GM19455 (cell line): ENCODE measurements around the gene HNF1B.
"Not testable (repeated sequence)": the region's sequence is repeated elsewhere in the genome, so short reads cannot be mapped to it uniquely, and the experiment has no call there.

ENCODE experiments used
- ATAC-seq: cut with Tn5 transposase; IDR thresholded peaks from one replicate; pipeline ENCODE4 v1.9.1; 2021; ENCODE audit not compliant: unreplicated experiment

Gene HNF1B

DNA sequence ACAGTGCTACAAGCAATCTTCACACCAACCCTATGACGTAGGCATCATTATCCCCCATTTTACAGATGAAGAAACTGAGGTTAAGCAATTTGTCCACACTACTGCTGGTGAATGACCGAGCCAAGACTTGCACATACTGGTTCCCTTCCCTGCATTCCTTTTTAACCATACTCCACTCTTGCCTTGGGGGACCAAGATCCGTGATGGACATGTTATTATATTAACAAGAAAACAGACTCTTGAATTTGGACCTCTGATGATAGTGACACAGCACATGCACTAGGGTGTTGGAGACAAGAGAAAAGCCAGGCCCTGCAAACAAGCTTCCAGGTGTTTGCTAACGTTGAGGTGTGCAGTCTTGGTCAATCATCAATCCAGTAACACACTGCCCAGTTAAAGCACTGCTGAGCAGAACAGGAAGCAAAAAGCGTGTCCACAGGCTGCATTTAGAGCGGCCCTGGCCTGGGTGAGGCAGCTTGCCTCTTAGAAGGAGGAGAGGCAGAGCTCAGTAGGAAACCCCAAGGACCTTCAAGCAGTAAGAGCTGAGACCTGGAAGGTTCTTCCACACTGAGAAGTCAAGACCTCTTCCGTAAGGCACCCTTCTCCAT, 36.7 kb downstream of the HNF1B start:
- ATAC-seq, result no peak

DNA sequence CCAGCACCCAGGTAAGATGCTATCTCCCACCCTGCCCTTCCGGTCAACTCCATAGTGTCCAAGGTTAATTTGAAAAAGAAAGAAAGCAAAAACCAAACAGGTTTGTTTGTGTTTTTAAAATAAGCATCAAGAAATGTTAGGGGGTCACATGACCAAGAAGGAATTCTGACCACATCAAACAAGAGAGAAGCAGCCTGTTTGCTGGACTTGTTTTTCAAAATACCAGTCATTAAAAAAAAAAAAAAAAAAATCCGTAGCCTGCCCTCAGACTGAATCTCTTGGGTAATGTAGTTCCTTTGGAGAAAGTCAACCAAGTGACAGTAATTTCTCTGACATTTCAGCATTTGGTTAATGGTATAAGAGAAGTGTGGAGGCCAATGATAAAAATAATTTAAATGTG, 38.4 kb downstream of the HNF1B start:
- no peak for ATAC-seq

- no peak for ATAC-seq
These were observed 42.3 kb downstream of the HNF1B start for GRCh38 chr17:37702598-37702997.

- no peak for ATAC-seq
These were observed 43.4 kb downstream of the HNF1B start for GRCh38 chr17:37701496-37701898.

DNA sequence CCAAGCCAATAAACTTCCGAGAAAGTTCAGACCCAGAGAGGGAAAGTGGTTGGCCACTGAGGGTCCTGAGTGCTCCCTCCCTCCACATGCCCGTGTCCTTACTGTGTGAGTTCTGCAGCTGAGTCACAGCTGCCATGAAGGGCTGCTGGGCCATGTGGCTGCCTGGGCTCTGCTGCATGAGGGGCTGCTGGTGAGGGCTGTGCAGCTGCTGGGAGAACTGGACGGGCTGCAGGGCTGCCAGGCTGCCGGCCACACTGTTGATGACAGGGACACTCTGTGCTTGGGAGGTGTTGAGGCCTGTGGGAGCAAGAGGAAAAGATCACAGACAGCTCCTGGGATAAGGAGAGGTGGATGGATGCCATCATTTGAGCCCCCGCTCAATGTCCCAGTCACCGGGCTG, 44.0 kb downstream of the HNF1B start:
- ATAC-seq, result no peak

DNA sequence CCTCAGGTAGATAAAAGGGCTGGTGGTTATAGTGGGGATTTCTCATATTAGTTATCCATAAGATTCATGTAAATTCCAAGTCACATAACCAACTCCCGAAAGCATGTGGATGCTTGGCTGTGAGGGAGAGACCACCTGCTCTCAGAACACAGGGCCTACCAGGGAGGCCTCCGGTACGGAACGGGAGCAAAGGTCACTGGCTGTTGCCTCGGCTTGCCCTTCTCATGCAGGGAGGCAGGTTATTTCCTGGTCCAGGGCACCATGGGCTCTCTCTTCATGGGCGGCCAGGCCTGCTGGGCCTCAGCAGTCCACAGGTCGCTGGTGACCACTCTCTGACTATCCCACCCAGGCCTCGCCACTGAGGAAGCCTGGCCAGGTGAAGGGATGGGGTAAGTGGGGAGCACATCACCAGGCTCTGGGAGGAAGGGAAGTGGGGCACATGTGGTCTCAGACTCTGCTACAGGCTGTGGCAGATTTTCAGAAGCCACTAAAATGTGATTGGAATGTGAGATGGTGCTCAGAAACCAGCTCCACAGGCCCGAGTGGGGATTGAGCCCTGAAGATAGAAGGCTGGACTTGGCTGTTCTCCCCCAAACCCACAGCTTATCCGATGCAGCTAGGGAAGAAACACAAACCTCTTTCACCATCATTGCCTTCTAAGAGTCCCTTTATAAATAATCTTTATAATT, 45.4 kb downstream of the HNF1B start:
- ATAC-seq, result no peak

DNA sequence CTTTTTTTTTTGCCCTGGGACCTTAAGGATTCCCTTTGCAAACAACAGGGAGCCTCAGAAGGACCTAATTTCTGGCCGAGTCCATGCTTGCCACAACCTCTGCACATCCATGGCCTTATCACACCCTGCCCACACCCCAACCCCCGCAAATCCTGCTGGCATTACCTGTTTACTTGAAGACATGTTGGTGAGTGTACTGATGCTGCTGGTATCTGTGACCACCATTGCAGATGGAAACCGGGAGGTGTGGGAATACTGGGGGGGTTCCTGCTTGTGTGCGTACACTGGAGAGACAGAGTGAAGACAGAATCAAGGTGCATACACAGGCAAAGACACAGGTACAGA, 46.0 kb downstream of the HNF1B start:
- no peak for ATAC-seq

DNA sequence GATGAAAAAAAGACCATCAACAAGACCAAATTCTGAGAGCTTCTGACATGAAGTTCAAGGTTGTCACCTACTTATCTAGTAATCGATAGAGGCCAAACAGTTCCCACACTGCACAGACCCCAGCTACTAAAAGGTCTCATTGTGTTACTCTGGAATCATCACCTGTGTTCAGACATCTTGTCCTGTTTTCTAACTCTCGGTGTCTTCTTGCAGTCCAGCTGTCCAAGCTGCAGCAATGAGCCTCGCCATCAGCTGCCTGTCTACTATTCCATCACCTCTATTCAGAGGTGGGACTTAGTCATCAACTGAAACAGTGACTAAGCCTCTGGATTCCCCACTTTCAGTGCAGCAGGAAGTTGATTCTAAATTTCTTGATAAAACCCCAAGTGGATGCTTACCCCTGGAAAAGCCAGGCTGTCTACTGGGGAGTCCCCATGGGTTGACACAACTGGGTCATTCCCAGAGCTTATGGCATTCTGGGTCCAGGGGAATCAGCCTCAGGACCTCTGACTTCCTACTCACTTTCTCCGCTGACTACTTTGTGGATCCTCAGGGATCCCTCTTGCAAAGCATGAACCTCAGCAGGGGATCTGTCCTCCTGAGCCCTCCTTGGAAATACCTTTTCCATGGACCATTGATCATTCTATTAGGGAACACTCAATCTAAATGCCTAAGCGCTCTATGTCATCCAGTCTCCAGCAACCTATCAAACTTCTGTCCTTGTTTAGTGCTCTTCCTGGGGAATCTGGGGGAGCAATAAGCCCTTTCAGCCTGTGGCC, 46.5 kb downstream of the HNF1B start:
- no peak for ATAC-seq

- ATAC-seq, result no peak
These were observed 47.5 kb downstream of the HNF1B start for GRCh38 chr17:37697381-37697780.

GRCh38 chr17:37696366-37696765, 48.5 kb downstream of the HNF1B start:
- ATAC-seq, result no peak

GRCh38 chr17:37695726-37696125, 49.1 kb downstream of the HNF1B start:
- ATAC-seq, result no peak

DNA sequence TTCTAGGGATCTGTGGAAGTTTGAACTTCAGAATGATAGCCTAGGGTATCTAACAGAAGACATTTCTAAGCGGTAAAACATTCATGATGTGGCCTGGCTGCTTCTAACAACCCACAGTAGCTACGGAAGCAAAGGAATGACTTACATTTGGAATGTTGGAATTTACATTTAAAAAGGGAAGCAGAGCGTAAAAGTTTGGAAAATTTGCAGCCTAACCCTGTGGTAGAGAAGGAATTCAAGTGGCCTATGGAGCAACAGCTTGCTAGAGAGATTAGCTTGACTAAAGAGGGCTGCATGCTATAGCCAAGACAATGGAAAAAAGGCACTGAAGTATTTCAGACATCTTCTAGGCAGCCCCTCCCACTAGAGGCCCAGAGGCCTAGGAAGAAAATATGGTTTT, 50.1 kb downstream of the HNF1B start:
- ATAC-seq, result no peak

DNA sequence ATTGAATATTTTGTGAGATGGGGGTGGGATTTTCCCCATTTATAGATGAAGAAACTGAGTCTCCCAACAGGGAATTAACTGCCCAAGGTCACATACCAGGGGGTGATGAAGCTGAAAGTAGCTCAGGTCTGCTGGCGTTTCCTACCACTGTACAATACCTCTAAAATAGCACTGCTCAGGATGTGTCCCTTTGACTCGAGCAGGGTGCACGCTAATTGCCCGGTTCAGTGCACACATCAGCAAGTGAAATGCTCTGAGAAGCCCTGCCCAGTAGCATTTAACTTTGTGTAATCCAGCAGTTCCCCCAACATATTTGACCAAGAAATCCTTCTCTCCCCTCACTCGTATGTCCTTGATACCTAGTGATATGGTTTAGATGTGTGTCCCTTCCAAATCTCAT, 51.5 kb downstream of the HNF1B start:
- ATAC-seq, result no peak

DNA sequence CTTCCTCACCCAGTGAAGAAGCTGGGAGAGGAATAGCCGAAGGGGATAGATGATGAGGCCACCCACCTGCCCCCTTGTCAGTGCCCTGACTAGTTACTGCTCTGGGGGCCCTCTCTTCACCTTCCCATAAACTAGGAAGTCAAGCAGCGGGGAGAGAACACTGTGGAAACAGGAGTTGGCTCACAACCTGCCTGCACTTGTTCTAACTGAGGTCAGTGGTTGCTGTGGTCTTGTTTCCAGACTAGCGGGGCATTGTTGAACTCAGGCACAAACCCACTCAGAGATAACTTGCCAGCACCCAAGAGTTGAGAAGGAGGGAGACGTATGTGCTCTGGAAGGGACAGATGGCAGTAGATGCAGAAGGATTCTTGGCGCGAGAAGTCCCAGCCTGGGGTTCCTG, 53.1 kb downstream of the HNF1B start:
- no peak for ATAC-seq

- no peak for ATAC-seq
These were observed 55.5 kb downstream of the HNF1B start for GRCh38 chr17:37689317-37689716.

DNA sequence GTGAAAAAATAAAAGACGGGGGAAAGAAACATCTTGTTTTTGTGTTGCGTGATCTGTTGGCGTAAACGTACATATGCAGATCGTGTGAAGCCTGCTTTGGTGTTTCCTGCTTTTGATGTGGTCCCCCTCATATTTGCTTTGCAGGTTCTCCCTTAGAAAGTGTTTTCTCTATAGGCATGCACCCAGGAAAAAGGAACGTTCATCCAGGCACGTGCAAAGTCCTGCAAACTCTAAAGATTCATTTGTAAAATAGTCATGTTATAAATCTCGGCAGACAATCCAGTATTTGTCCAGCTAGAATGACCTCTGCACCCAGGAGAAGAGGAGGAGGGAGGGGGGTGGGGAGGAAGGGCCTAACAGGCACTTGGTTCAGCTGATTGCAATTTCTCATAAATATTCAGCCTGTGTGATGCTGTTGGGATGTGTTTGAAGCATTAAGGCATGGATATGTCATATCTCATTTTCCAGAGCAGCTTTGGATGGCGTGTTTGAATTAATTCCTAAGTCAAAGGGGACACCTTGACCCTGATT, 61.3 kb downstream of the HNF1B start:
- no peak for ATAC-seq

- no peak for ATAC-seq
These were observed 62.9 kb downstream of the HNF1B start for GRCh38 chr17:37682007-37682406.

- ATAC-seq, result not testable (repeated sequence)
These were observed 64.9 kb downstream of the HNF1B start for GRCh38 chr17:37679995-37680394.

- ATAC-seq, result no peak
These were observed 66.8 kb downstream of the HNF1B start for GRCh38 chr17:37678036-37678435.

- no peak for ATAC-seq
These were observed 67.8 kb downstream of the HNF1B start for GRCh38 chr17:37677021-37677420.

DNA sequence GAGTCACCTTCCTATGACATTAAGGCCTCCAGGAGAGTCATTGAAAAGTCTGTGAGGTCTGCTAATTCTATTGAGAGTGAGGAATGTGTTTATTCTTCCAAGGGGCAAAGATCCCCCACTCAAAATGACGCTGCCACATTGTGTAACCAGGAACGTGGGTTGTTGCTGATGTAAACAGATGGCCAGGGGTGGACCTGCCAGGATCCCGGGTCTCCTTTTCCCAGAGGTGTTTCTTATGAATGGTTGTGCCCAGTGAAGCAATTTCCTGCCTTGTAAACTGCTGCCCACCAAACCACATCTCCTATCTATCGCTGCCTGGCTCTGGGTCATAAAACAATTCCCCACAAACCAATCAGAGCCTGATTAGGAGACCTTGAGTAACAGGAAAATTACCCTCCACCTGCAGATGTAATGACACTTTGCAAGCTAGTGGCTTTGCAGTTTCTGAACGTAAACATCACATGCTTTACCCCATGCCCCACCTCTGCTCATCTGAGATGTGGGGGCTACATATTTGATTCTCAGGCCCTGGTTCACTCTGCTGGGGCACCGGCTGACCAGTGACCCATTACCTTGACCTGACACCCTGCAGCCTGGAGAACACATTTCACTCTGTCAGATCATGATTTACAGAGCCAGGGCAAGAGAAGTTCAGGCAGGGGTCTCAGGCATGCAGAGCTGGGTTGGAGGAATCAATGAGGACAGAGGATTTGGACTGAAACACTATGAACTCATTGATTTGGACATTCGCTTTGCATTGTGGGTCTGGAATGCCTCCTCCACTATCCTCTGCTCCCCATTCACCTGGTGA, 68.5 kb downstream of the HNF1B start:
- no peak for ATAC-seq
